ENCODE results near the gene DNASE1L2.

DNA sequence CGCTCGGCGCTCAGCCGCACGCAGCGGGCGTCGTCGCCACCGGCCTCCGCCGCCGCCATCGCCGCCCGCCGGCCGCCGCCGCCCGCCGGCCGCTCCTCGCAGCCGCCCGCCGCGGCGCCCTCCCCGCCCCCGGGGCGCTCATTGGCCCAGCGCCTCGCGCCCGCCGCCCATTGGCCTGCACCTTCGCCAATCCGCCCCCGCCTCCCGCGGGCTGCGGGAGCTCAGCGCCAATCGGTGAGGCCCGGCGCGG, 21.6 kb upstream of the DNASE1L2 start, which contains the start of gene PGP:
- TF ChIP-seq POLR2A (IDR thresholded peaks at IDR 0.05) (peak in 1 of 2 donors; percentile 10), CTCF (IDR thresholded peaks at IDR 0.05) (no peak), POLR2AphosphoS5 (IDR thresholded peaks at IDR 0.05) (no peak)

Measured in suprapubic skin (tissue), 4 donors.